ENCODE results near the gene MIA.
A peak's percentile ranks its signal among the peaks of the same experiment; 100 is the strongest.
"Not testable (repeated sequence)": the region's sequence is repeated elsewhere in the genome, so short reads cannot be mapped to it uniquely, and the experiment has no call there.

MIA gene

DNA sequence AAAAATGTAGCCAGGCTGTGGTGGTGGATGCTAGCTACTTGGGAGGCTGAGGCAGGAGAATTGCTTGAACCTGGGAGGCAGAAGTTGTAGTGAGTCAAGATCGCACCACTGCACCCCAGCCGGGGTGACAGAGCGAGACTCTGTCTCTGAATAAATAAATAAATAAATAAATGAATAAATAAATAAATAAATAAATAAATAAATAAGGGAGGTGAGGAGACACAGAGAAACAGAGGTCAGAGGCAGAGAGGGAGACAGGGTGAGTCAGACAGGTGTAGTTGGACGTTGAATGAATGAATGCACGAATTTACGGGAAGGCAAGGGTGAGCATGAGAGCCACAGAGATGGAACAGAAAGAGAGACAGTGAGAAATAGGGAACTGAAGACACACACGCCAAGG is 5.8 kb downstream of the MIA start:
- DNase-seq = no peak

DNA sequence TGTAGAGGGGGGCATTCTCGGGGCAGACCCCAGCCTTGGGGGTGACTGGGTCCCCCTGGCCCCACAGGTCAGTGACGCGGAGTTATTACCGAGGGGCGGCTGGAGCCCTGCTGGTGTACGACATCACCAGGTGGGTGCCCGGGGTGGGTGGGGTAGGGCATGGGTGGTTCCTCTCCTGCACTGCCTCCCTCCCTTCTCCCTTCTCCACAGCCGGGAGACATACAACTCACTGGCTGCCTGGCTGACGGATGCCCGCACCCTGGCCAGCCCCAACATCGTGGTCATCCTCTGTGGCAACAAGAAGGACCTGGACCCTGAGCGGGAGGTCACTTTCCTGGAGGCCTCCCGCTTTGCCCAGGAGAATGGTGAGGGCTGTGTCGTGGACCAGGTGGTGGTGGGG is 8.4 kb downstream of the MIA start:
- no peak for DNase-seq

DNA sequence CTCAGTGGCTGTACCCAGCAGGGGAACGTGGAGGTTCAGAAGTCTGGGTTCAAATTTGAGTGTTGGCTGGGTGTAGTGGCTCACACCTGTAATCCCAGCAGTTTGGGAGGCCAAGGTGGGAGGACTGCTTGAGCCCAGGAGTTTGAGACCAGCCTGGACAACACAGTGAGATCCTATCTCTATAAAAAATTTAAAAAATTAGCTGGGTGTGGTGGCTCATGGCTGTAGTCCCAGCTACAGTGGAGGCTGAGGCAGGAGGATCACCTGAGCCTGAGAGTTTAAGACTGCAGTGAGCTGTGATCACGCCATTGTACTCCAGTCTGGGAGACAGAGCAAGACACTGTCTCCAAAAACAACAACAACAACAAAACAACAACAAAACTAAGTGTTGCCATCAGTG is 8.8 kb downstream of the MIA start:
- DNase-seq = not testable (repeated sequence)

DNA sequence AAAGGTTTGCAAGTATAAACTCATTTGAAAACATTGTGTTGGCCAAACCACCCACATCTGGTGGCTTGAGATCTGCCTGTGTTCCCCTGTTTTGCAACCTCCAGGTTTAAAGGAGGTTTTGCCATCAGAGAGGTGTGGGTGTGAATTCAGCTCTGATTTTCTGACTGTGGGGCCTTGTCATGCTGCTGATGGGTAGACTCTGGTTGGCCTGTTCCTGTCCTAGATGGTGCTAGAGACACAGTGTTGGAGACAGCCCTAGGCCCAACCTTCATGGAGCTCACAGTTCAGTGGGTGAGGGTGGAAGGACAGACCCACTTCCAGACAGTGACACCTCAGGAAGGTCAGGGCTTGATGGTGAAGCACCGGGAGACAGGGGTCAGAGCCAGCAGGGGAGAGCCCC is 10.2 kb downstream of the MIA start:
- no peak for DNase-seq

DNA sequence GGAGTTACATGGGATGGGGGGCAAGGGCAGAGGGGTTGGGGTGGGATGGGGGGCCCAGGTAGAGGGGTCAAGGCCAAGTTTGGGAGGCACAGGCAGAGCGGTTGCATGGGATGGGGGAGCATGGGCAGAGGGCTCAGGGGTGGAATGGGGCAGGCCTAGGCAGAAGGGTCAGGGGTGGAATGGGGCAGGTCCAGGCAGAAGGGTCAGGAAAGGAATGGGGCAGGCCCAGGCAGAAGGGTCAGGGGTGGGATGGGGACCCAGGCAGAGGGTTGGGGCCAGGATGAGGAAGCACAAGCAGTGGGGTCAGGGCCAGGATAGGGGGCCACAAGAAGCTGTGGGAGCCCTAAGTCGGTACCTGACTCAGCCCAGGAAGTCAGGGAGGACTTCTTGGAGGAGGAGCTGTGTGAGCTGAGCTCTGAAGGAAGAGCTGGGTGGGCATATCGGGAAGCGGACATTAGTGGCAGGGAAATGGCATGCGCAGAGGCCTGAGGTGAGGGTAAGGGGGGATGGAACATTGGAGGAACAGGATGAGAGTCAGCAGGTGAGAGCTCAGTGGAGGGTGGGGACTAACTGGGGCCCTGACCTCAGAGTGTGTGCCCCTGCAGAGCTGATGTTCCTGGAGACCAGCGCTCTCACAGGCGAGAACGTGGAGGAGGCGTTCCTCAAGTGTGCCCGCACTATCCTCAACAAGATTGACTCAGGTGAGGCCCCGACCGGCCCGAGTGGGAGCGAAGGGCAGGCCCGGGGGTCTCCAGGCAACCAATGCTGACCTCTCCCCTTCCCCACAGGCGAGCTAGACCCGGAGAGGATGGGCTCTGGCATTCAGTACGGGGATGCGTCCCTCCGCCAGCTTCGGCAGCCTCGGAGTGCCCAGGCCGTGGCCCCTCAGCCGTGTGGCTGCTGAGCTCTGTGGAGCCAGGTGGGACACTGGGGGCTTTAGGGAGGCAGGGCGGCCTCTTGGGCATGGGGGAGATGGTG is 11.0 kb downstream of the MIA start:
- no peak for DNase-seq

DNA sequence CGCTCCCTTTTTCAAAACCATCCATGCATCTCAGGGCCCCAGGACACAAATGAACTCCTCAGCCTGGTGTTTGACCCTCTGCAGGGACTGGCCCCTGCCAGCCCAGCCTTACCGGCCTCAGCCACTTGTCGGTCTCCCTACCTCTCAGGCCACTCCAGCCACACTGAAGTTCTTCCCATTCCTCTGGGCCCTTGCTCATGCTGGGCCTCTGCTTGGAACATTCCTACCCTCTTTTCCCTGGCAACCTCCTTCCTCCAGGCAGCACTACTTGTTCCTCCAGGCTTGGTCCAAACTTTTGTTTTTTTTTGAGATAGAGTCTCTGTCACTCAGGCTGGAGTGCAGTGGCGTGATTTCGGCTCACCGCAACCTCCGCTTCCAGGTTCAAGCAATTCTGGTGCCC is 16.0 kb downstream of the MIA start:
- no peak for DNase-seq

DNA sequence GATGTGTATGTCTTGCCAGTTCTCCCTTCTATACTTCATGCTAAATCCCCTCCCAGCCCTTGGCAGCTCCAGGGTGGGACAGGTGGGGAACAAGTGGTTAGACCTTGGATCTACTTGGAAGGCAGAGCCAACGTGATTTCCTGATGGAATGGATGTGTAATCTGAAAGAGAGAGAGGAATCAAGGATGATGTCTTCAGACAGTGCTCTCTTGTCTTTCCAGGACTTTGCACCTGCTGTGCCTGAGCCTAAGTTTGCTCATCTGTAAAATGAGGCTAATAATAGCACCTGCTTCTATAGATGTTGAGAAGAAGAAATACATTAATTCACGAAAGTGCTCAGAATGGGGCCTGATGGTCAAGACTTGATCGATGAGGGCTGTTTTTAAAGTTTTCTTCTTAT is 16.7 kb downstream of the MIA start:
- no peak for DNase-seq

DNA sequence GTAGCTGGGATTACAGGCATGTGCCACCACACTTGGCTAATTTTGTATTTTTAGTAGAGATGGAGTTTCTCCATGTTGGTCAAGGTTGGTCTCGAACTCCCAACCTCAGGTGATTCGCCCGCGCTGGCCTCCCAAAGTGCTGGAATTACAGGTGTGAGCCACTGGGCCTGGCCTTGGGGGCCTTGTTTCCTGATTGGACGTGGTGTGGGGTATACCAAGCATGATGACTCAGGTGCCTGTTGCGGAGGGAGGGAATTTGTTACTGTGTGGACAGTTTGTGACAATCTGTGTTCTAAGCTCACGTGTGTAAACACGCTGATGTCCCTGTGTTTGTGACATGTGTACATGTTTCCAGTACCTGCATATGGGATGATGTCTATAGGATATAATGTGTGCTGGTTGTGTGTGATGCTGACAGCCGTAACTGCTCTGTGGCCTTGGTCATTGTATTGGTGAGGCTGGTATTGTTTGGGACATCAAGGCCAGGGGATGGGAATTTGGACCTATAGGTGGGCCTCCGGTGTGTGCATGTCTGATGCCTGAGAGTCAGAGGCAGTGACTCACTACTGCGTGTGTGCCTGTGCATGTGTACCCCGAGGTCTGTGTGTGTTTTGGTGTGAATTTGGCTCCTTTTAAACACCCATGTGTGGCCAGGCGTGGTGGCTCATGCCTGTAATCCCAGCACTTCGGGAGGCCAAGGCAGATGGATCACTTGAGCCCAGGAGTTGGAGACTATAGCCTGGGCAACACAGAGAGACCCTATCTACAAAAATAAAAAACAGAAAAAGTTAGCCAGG is 22.0 kb downstream of the MIA start:
- no peak for DNase-seq

DNA sequence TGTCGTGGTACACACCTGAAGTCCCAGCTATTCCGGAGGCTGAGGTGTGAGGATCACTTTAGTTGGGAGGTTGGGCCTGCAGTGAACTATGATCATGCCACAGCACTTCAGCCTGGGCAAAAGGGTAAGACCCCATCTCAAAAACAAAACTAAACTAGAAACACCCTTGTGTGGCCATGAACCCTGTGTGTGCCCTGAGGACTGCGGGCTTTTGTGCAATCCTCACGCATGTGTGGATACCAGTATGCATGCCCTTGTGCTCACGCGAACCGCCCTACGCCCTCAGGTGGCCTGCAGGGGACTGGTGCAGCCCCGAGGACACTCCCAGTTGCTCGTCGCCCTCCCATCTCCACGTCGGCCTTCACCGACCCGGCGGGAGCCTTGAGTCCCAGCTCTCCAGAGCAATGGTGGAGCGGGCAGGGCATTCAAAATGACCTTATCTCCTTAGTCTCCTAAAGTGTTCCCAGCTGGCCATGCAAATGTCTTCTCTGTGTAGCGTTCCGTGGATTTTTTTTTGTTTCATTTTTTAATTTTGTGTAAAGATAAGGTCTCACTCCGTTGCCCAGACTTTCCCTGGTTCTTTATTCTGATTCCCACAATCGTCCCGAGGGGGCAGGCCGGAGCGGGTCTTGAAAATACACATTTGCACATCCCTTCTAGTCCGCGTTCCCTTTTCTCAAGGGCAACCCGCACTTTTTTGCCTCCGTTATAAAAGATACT is 22.8 kb downstream of the MIA start:
- DNase-seq = peak; percentile 45

DNA sequence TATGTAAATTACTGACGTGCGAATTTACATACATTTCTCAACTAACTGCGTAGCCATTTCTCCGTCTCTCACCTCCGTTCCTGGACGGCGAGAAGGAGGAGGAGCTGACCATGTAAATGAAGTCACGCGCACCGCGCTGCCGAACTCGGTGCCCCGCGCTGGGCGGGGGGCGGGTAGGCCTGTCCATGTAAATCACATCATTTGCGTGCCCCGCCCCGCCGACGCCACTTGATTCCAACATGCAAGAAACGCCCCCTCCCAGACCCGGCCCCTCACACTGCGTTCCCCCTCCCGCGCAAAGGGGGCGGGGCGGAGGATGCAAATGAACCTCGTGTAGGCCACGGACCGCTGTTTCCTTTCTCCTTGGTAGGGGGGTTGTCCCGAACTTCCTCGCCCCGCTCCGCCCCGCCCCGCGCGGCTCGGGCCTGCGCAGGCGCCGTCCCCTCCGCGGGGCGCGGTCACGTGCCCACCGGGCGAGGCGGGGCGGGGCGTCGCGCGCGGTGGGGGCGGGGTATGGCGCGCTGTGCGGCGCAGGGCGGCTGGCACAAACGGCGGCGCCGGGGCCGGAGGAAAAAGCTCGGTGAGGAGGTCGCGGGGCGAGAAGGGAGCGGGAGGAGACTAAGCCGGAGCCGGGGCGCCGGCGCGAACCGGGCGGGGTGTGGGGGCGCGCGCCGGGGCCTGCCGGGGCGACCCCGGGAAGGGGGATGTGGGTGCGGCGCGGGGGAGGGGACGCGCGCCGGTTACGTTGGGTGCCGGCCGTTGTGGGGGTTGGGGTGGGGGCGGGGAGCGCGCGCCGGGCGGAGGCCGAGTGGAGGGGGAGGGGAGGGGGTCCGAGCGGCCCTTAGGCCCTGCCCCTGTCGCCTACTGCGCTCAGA is 23.6 kb downstream of the MIA start, which contains the start of gene EGLN2:
TSS of gene EGLN2 (plus strand) at position 509 of the 875 bp plus-strand sequence. CDS start 1,382 bp downstream, outside the sequence.
- peak; percentile 100 for DNase-seq

DNA sequence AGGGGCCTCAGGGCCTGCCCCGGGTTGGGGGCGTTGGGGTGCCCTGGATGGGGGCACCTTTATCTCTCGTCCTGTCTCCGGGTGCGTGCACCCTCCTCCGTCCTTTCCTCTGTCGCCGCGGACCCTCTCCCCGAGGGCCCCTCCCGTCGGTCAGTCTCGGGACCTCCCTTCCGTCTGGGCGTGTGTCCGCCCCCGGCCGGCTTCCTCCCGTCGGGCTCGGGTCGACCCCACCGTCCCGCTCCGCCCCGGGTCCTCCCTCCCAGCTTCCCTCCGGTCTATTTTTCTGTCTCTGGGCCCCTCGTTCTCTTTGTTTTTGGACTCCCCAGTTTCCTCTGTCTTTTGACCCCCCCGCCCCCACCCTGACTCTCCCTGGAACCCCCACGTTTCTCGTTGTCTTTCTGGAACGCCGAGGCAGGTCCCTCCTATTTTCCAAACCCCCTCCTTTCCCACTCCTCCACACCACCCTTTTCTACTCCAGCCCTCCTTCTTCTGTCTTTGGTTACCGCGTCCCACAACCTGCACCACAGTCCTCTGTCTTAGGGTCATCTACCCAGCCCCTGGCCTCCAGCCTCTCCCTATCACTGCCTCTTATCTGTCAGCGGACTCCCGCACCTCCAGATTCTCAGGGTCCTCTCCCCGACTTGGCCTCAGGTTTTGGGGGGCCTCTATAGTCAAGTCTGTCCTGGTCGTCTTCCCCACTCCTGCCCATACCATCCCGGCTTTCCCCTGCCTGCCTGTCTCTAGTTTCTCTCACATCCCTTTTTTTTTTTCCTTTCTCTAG is 24.4 kb downstream of the MIA start:
- DNase-seq = no peak

DNA sequence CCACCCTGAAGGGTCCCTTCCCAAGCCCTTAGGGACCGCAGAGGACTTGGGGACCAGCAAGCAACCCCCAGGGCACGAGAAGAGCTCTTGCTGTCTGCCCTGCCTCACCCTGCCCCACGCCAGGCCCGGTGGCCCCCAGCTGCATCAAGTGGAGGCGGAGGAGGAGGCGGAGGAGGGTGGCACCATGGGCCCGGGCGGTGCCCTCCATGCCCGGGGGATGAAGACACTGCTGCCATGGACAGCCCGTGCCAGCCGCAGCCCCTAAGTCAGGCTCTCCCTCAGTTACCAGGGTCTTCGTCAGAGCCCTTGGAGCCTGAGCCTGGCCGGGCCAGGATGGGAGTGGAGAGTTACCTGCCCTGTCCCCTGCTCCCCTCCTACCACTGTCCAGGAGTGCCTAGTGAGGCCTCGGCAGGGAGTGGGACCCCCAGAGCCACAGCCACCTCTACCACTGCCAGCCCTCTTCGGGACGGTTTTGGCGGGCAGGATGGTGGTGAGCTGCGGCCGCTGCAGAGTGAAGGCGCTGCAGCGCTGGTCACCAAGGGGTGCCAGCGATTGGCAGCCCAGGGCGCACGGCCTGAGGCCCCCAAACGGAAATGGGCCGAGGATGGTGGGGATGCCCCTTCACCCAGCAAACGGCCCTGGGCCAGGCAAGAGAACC is 25.1 kb downstream of the MIA start:
- DNase-seq = no peak

DNA sequence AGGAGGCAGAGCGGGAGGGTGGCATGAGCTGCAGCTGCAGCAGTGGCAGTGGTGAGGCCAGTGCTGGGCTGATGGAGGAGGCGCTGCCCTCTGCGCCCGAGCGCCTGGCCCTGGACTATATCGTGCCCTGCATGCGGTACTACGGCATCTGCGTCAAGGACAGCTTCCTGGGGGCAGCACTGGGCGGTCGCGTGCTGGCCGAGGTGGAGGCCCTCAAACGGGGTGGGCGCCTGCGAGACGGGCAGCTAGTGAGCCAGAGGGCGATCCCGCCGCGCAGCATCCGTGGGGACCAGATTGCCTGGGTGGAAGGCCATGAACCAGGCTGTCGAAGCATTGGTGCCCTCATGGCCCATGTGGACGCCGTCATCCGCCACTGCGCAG is 25.7 kb downstream of the MIA start:
- no peak for DNase-seq

DNA sequence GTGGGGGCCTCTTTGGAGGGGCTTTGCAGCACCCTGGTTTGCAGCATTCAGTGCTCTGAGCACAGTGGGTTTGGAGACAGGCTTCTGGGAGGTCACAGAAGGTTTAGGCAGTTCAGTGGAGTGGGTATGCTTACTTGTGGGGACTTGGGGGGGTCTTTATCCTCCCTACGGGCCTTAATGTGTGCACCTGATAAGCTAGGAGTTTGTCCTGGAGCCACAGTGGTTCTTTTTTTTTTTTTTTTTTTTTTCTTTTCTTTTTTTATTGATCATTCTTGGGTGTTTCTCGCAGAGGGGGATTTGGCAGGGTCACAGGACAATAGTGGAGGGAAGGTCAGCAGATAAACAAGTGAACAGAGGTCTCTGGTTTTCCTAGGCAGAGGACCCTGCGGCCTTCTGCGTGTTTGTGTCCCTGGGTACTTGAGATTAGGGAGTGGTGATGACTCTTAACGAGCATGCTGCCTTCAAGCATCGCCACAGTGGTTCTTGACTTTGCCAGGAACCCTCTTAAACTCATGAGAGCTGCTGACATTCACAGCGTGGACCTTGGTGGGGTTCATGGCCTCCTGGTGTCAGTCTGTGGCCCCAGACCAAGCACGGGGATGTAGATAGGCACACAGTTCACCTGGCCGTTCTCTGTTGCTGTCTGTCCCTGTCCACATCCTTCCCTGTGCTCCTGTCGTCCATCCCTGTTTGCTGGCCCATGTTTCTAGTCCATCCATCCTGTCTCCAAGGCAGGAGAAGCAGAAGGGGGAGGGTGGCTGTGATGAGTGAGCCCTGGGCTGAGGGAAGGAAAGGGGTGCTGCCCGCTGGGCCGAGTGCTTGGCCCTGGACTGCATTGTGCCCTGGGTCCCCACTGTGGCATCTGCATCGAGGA is 26.3 kb downstream of the MIA start:
- no peak for DNase-seq

DNA sequence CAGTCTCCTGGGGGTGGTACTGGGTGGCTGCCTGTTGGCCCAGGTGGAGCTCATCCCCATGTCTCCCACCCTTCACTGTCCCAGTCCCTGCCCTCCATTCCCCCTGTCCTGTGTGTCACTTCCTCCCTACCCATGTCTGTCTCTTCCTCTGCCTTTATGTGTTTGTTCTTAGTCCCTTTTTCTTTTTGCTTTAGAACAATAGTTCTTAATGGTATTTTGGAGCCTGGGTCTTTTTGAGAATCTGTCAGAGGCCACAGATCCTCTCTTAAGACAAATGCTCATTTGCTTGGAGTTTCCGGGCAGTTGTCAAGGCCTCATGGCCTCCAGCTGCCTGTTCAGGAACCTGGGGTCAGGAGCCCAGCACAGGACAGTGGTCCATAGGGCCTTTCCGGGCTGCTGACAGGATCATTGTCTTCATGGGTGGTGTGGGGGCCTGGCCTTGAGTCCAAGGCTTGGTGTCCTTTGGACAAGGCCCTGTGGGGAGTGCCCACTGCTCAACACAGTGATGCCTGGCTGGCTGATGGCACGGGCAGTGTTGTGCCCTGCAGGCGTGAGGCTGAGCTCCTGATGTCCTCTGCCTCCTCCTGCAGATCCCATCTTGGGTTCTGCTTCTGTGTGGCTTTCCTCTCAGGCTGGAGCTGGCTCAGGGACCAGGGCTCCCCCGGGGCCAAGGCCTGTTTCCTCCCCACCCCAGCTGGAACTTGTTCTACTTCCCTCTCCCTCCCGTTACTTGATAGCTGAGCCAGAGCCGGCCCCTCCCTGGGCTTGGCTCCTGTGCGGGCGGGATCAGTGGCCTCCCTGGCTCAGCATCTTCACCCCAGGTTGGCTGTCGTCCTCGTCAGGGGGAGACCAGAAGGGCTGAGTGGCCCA is 27.2 kb downstream of the MIA start:
- no peak for DNase-seq

DNA sequence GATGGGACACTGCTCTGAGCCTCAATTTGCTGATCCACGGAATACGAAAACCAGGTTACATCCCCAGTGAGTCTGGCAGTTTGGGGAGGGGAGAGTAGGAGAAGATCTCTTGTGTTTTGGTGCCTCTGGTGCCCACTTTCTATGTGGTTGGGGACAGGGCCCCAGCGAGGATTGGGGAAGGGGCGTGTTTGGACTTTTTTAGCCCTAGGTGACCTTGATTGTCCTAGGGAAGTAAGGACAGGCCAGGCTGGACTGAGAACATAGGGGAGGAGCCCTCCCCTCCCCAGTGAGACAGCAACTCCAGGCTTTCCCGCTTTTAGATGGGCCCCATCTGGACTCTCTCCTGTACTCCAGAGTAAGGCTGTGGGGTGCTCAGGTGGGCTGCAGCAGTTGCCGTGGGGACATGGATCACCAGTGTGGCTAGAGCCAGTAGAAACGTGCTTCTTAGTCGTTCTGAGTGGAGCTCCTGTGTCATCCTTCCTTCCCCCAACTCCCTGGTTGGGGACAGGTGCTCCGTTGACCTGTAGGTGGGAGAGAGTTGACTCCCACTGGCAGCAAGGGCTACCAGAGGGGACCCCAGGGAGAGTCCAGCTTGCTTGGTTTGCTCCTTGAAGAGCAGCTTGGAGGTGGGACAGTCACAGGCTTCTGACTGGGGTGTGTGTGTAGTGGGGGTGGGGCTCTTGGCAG is 28.0 kb downstream of the MIA start:
- DNase-seq = no peak

DNA sequence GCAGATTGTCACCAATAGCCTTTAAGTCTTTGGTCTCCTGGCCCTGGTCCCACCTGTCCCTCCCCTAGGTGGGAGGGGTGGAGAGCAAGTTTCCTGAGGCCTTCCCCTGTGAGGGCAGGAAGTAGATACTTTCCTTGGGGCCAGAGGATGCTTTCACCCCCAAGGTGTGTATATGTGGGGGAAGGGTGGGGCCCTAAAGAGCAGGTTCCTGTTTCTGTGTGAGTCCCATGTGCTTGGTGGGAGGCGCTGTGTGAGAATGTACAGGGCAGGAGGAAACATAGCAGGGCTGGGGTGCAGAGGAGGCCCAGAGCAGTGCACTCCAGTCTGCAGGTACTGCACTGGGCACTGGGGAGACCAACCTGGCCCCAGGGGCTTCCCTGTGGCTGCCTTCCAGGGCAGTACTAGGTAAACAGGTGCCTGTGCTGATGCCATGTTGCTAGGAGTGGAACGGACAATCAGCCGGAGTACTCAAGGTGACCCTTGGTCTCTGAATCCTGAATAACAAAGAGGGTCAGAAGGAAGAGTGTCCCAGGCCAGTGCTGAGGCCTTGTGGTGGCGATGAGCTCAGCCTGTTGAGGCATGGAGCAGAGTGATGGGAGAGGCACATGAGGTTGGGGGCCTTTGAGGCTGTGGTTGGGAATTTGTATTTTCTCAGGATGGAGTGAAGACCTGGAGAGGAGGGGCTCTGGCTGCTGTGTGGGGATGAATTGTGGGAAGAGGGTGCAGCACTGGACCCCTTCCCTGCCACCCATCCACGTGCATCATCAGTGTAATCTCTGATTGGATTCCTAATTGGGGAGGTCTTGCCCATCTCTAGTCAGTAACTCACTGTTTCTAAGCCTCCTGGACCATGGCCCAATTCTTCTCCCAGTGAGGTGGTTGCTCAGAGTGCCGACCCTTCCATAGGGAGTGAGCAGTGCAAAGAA is 28.8 kb downstream of the MIA start:
- DNase-seq = no peak

Measured in fibroblast of skin of abdomen (primary cell).